HG03558 (cell line): ENCODE data around the gene PHF21A.
"Not testable (repeated sequence)": the region's sequence is repeated elsewhere in the genome, so short reads cannot be mapped to it uniquely, and the experiment has no call there.

Experiments used
- ATAC-seq: cut with Tn5 transposase; IDR thresholded peaks from one replicate; pipeline ENCODE4 v1.9.1; 2021; ENCODE audit warnings: moderate number of reproducible peaks; ENCODE audit not compliant: unreplicated experiment; ENCODE audit errors: extremely low read depth

PHF21A gene

GRCh38 chr11:46045811-46046210 is 75.4 kb downstream of the PHF21A start:
- no peak for ATAC-seq

GRCh38 chr11:46044601-46045000 is 76.7 kb downstream of the PHF21A start:
- no peak for ATAC-seq

- no peak for ATAC-seq
These were observed 81.3 kb downstream of the PHF21A start for GRCh38 chr11:46039990-46040389.

- ATAC-seq = no peak
These were observed 82.7 kb downstream of the PHF21A start for GRCh38 chr11:46038529-46038928.

- ATAC-seq = no peak
These were observed 84.3 kb downstream of the PHF21A start for GRCh38 chr11:46036969-46037368.

- no peak for ATAC-seq
These were observed 85.2 kb downstream of the PHF21A start for GRCh38 chr11:46036009-46036408.

GRCh38 chr11:46034041-46034440 is 87.2 kb downstream of the PHF21A start:
- ATAC-seq = no peak

GRCh38 chr11:46026606-46027293 is 94.5 kb downstream of the PHF21A start:
- ATAC-seq = no peak

GRCh38 chr11:46020084-46020599 is 101.1 kb downstream of the PHF21A start:
- no peak for ATAC-seq

- no peak for ATAC-seq
These were observed 102.6 kb downstream of the PHF21A start for GRCh38 chr11:46018651-46019050.

- ATAC-seq = no peak
These were observed 103.9 kb downstream of the PHF21A start for GRCh38 chr11:46017341-46017740.

GRCh38 chr11:46015941-46016340 is 105.3 kb downstream of the PHF21A start:
- ATAC-seq = no peak

GRCh38 chr11:46014168-46014567 is 107.1 kb downstream of the PHF21A start:
- ATAC-seq = not testable (repeated sequence)

- no peak for ATAC-seq
These were observed 109.1 kb downstream of the PHF21A start for GRCh38 chr11:46012185-46012584.

GRCh38 chr11:46010100-46010499 is 111.2 kb downstream of the PHF21A start:
- ATAC-seq = no peak

- ATAC-seq = no peak
These were observed 111.6 kb downstream of the PHF21A start for GRCh38 chr11:46009647-46010046.

- ATAC-seq = no peak
These were observed 114.7 kb downstream of the PHF21A start for GRCh38 chr11:46006418-46007070.

GRCh38 chr11:46003572-46003971 is 117.7 kb downstream of the PHF21A start:
- ATAC-seq = no peak

- no peak for ATAC-seq
These were observed 119.1 kb downstream of the PHF21A start for GRCh38 chr11:46002189-46002588.

GRCh38 chr11:46001448-46001914 is 119.8 kb downstream of the PHF21A start:
- ATAC-seq = no peak

GRCh38 chr11:45997599-45997998 is 123.7 kb downstream of the PHF21A start:
- ATAC-seq = no peak

- ATAC-seq = no peak
These were observed 125.9 kb downstream of the PHF21A start for GRCh38 chr11:45995342-45995734.
